OCI-LY7 (cell line): ENCODE data around the gene UBE2D4. TPM values are rescaled to one million over a fixed set of nuclear protein-coding genes. Genes with fewer than 3 reads are reported as not detected.

Experiments used
- BruUV-seq: library from RNA; stranded (reverse); fragments of 400-500 nt; replicated peaks from 2 replicates; lab custom pipeline; 2021; lab: Mats Ljungman, UMichigan
- CTCF ChIA-PET: fragments of 300-600 bp; sonication (Branson Sonifier 250); formaldehyde crosslinking; loops from one replicate; lab custom pipeline; 2022; ENCODE audit warnings: antibody characterized with exemption; ENCODE audit not compliant: unreplicated experiment; lab: Charles Lee
- POLR2A ChIA-PET: fragments of 300-600 bp; sonication (Branson Sonifier 250); formaldehyde crosslinking; loops from one replicate; lab custom pipeline; 2022; ENCODE audit warnings: antibody characterized with exemption; lab: Charles Lee
- DNase-seq: peaks from one replicate; pipeline ENCODE4 v3.0.0-alpha.2; 2015; ENCODE audit warnings: low spot score
- H2AFZ ChIP-seq: fragments of 200-600 bp; sonication (generic), shearing (Covaris generic); 2 replicates; pipeline ENCODE4 v1.6.1; 2014; ENCODE audit warnings: mild to moderate bottlenecking, antibody characterized with exemption, low read length, moderate library complexity
- H3K27ac ChIP-seq: fragments of 200-600 bp; sonication (generic); 2 replicates; pipeline ENCODE4 v1.5.1; 2014; ENCODE audit warnings: mixed run types, low read depth, mild to moderate bottlenecking, moderate library complexity, low read length, inconsistent platforms; ENCODE audit not compliant: poor library complexity, severe bottlenecking
- H3K36me3 ChIP-seq: fragments of 200-600 bp; sonication (generic); 2 replicates; pipeline ENCODE4 v1.6.1; 2014; ENCODE audit warnings: mild to moderate bottlenecking, antibody characterized with exemption, low read length, moderate library complexity, mixed read lengths; ENCODE audit not compliant: insufficient read depth
- H3K4me1 ChIP-seq: fragments of 200-600 bp; sonication (generic); 2 replicates; pipeline ENCODE4 v1.5.1; 2014; ENCODE audit warnings: mild to moderate bottlenecking, low read length; ENCODE audit not compliant: insufficient read depth, poor library complexity, severe bottlenecking
- H3K4me2 ChIP-seq: fragments of 200-600 bp; sonication (generic); 2 replicates; pipeline ENCODE4 v1.6.1; 2014; ENCODE audit warnings: mild to moderate bottlenecking, low read length
- H3K4me3 ChIP-seq: fragments of 200-600 bp; sonication (generic); 2 replicates; pipeline ENCODE4 v1.5.1; 2014; ENCODE audit warnings: mild to moderate bottlenecking, low read depth, low read length; ENCODE audit not compliant: poor library complexity, severe bottlenecking
- H3K79me2 ChIP-seq: fragments of 200-600 bp; sonication (generic); 2 replicates; pipeline ENCODE4 v1.6.1; 2016; ENCODE audit warnings: low read depth, mild to moderate bottlenecking, low read length, moderate library complexity, mixed read lengths; ENCODE audit not compliant: insufficient read depth
- H3K9me2 ChIP-seq: fragments of 200-600 bp; sonication (generic); 2 replicates; pipeline ENCODE4 v1.6.1; 2016; ENCODE audit warnings: mild to moderate bottlenecking, low read length, mixed read lengths; ENCODE audit not compliant: insufficient read depth
- H3K9me3 ChIP-seq: fragments of 200-600 bp; sonication (generic); 2 replicates; pipeline ENCODE4 v1.6.1; 2014; ENCODE audit warnings: mild to moderate bottlenecking, mixed run types, low read length, mixed read lengths
- H4K20me1 ChIP-seq: fragments of 200-600 bp; sonication (generic); 2 replicates; pipeline ENCODE4 v1.6.1; 2014; ENCODE audit warnings: mild to moderate bottlenecking, antibody characterized with exemption, low read length, moderate library complexity, mixed read lengths; ENCODE audit not compliant: insufficient read depth
- CTCF ChIP-seq: fragments of 200-600 bp; sonication (generic); conservative IDR thresholded peaks from 2 replicates; pipeline ENCODE4 v1.5.1; 2014; ENCODE audit warnings: mild to moderate bottlenecking, antibody characterized with exemption, low read length, moderate library complexity, mixed read lengths
- EZH2phosphoT487 ChIP-seq: fragments of 200-600 bp; sonication (generic); IDR thresholded peaks from 2 replicates; pipeline ENCODE4 v1.6.1; 2018; ENCODE audit warnings: low read depth, borderline replicate concordance, mild to moderate bottlenecking, mixed run types, antibody characterized with exemption, low read length, moderate library complexity, mixed read lengths
- intact Hi-C: fragments of 100-400 bp; cut with micrococcal nuclease; formaldehyde crosslinking; loops from one replicate; pipeline ENCODE4 v1.10.0; 2022; ENCODE audit not compliant: unreplicated experiment
- total RNA-seq, 2 experiments: library from RNA; depleted of rRNA in 1 of 2; stranded (reverse); fragments of >200 nt in 1 of 2; shearing (Covaris generic) in 1 of 2; gene quantifications; 2 replicates each; pipeline ENCODE4 v1.2.3, GENCODE V29; 2014 to 2022

The UBE2D4 gene
- total RNA-seq, 2 experiments from 2014 or later, result 2.8 to 3.8 TPM

- H3K4me1 ChIP-seq, result no peaks in the 10 kb centered on the region
- TF ChIP-seq CTCF (no peak), EZH2phosphoT487 (no peak)
- no peaks in the 10 kb centered on the region for H4K20me1 ChIP-seq
- POLR2A ChIA-PET, result interaction anchor here (0.8 to 0.9 kb wide), 2 partner anchors 18 to 20 kb away, joined by 3 to 4 read pairs; partner anchors contain the start of gene UBE2D4
- H3K4me3 ChIP-seq, result no peak overlapping the region
- H3K27ac ChIP-seq, result no peak overlapping the region
- intact Hi-C loops, result no loop called here
- H3K79me2 ChIP-seq, result no peaks in the 10 kb centered on the region
- H3K4me2 ChIP-seq, result peak overlapping the region; percentile 44; the same call in 1 of the 2 replicates
- no peaks in the 10 kb centered on the region for H3K9me2 ChIP-seq
- BruUV-seq, result no TSS peak
- no peaks in the 10 kb centered on the region for H3K9me3 ChIP-seq
- H3K36me3 ChIP-seq, result no peaks in the 10 kb centered on the region
- DNase-seq, result no peak
- H2AFZ ChIP-seq, result no peak overlapping the region
- CTCF ChIA-PET, result no interaction called here
These were observed 20.9 kb upstream of the UBE2D4 start for GRCh38 chr7:43905209-43905946.

GRCh38 chr7:43905956-43906330 lies 20.3 kb upstream of the UBE2D4 start:
- H3K79me2 ChIP-seq, result no peaks in the 10 kb centered on the region
- H3K4me3 ChIP-seq, result no peak overlapping the region
- intact Hi-C loops, result no loop called here
- no peak overlapping the region for H3K27ac ChIP-seq
- no peak for DNase-seq
- no peak overlapping the region for H2AFZ ChIP-seq
- no peaks in the 10 kb centered on the region for H3K9me3 ChIP-seq
- no peaks in the 10 kb centered on the region for H4K20me1 ChIP-seq
- no peaks in the 10 kb centered on the region for H3K4me1 ChIP-seq
- H3K36me3 ChIP-seq, result no peaks in the 10 kb centered on the region
- TF ChIP-seq EZH2phosphoT487 (no peak), CTCF (no peak)
- H3K9me2 ChIP-seq, result no peaks in the 10 kb centered on the region
- CTCF ChIA-PET, result no interaction called here
- POLR2A ChIA-PET, result interaction anchor here (0.9 kb wide), 1 partner anchor 18 kb away, joined by 4 read pairs; no protein-coding TSS in a partner anchor
- peak overlapping the region; percentile 44; the same call in 1 of the 2 replicates for H3K4me2 ChIP-seq
- no TSS peak for BruUV-seq
